Astrocyte (in vitro differentiated cells and primary cell): ENCODE results near the gene FTH1. TPM values are rescaled to one million over a fixed set of nuclear protein-coding genes. Genes with fewer than 3 reads are reported as not detected.

ENCODE experiments used
- DNase-seq: peaks from one replicate; pipeline ENCODE4 v3.0.0-alpha.2; 2010; ENCODE audit warnings: low read depth
- FAIRE-seq: peaks from 2 replicates; lab custom pipeline; 2011; peaks lifted over from hg19 to GRCh38; lab: Jason Lieb, UNC
- H2AFZ ChIP-seq: 2 replicates; pipeline ENCODE4 v1.6.0; 2012; ENCODE audit warnings: low read depth, low read length, inconsistent platforms
- H3K27ac ChIP-seq: 2 replicates; pipeline ENCODE4 v1.5.1; 2011; ENCODE audit warnings: low read depth, low read length, inconsistent platforms
- H3K27me3 ChIP-seq: 2 replicates; pipeline ENCODE4 v1.6.0; 2011; ENCODE audit warnings: low read length, inconsistent platforms; ENCODE audit not compliant: insufficient read depth
- H3K36me3 ChIP-seq: 2 replicates; pipeline ENCODE4 v1.5.1; 2011; ENCODE audit warnings: low read length, inconsistent platforms; ENCODE audit not compliant: insufficient read depth
- H3K4me1 ChIP-seq: 2 replicates; pipeline ENCODE4 v1.5.1; 2011; ENCODE audit warnings: low read length, inconsistent platforms; ENCODE audit not compliant: insufficient read depth
- H3K4me2 ChIP-seq: 2 replicates; pipeline ENCODE4 v1.6.0; 2012; ENCODE audit warnings: low read length, inconsistent platforms
- H3K4me3 ChIP-seq: 2 replicates; pipeline ENCODE4 v1.5.1; 2011; ENCODE audit warnings: low read depth, mild to moderate bottlenecking, low read length, inconsistent platforms; ENCODE audit not compliant: insufficient read depth
- H3K79me2 ChIP-seq: 2 replicates; pipeline ENCODE4 v1.6.0; 2012; ENCODE audit warnings: mild to moderate bottlenecking, low read length, inconsistent platforms; ENCODE audit not compliant: insufficient read depth
- H3K9ac ChIP-seq: 2 replicates; pipeline ENCODE4 v1.6.0; 2012; ENCODE audit warnings: mild to moderate bottlenecking, low read length, inconsistent platforms
- H3K9me3 ChIP-seq: 2 replicates; pipeline ENCODE4 v1.5.1; 2012; ENCODE audit warnings: low read depth, mild to moderate bottlenecking, low read length, inconsistent platforms; ENCODE audit not compliant: insufficient read depth
- H4K20me1 ChIP-seq: 2 replicates; pipeline ENCODE4 v1.6.0; 2012; ENCODE audit warnings: low read length, inconsistent platforms; ENCODE audit not compliant: insufficient read depth
- H3K27ac Mint-ChIP-seq: one replicate; pipeline ENCODE4 v1.8.0; 2021; ENCODE audit warnings: mild to moderate bottlenecking, mixed read lengths; ENCODE audit not compliant: unreplicated experiment
- H3K27me3 Mint-ChIP-seq: one replicate; pipeline ENCODE4 v1.8.0; 2021; ENCODE audit warnings: low read depth, mixed read lengths; ENCODE audit not compliant: unreplicated experiment
- H3K36me3 Mint-ChIP-seq: one replicate; pipeline ENCODE4 v1.8.0; 2021; ENCODE audit warnings: low read depth, mixed read lengths; ENCODE audit not compliant: unreplicated experiment
- H3K4me1 Mint-ChIP-seq: one replicate; pipeline ENCODE4 v1.8.0; 2021; ENCODE audit warnings: low read depth, mixed read lengths; ENCODE audit not compliant: unreplicated experiment
- H3K4me3 Mint-ChIP-seq: one replicate; pipeline ENCODE4 v1.8.0; 2021; ENCODE audit warnings: mild to moderate bottlenecking, moderate library complexity, mixed read lengths; ENCODE audit not compliant: unreplicated experiment
- H3K9me3 Mint-ChIP-seq: one replicate; pipeline ENCODE4 v1.8.0; 2021; ENCODE audit warnings: mild to moderate bottlenecking, mixed read lengths; ENCODE audit not compliant: unreplicated experiment
- CTCF ChIP-seq: IDR thresholded peaks from 2 replicates; pipeline ENCODE4 v1.5.1; 2011; ENCODE audit warnings: low read depth, mild to moderate bottlenecking, inconsistent platforms, low read length, moderate library complexity; ENCODE audit not compliant: insufficient read depth
- EZH2 ChIP-seq: IDR thresholded peaks from 2 replicates; pipeline ENCODE4 v1.6.1; 2012; ENCODE audit warnings: mild to moderate bottlenecking, low read length, inconsistent platforms; ENCODE audit not compliant: insufficient read depth
- total RNA-seq: library from RNA; stranded (reverse); gene quantifications from 2 replicates; pipeline ENCODE4 v1.2.1, GENCODE V29; 2021

FTH1 gene
- total RNA-seq, 1 donor from 2014 or later: 2,092 TPM

GRCh38 chr11:61925736-61926135 is 41.7 kb downstream of the FTH1 start:
- Mint-ChIP-seq H3K4me3 (no peak overlapping the region), H3K9me3 (peaks cover 2% of the 10 kb centered on the region), H3K36me3 (no peaks in the 10 kb centered on the region), H3K27ac (no peak overlapping the region), H3K4me1 (peaks cover 11% of the 10 kb centered on the region), H3K27me3 (peaks cover 22% of the 10 kb centered on the region)
- Histone ChIP-seq H3K27ac (no peak overlapping the region), H3K4me2 (no peak overlapping the region), H2AFZ (no peak overlapping the region), H4K20me1 (no peaks in the 10 kb centered on the region), H3K9me3 (no peaks in the 10 kb centered on the region), H3K4me3 (no peak overlapping the region), H3K27me3 (no peaks in the 10 kb centered on the region), H3K79me2 (no peaks in the 10 kb centered on the region), H3K36me3 (no peaks in the 10 kb centered on the region), H3K9ac (no peak overlapping the region), H3K4me1 (peaks cover 13% of the 10 kb centered on the region)
- no peak for FAIRE-seq
- no peak for TF ChIP-seq CTCF
- TF ChIP-seq EZH2: no peak
- DNase-seq: no peak

- no peak for DNase-seq
- no peak overlapping the region for H3K4me3 Mint-ChIP-seq
- peaks cover 29% of the 10 kb centered on the region for H3K27me3 Mint-ChIP-seq
- Histone ChIP-seq H3K79me2 (no peaks in the 10 kb centered on the region), H3K27me3 (peaks cover 8% of the 10 kb centered on the region), H3K4me3 (no peak overlapping the region), H3K27ac (no peak overlapping the region), H3K9ac (no peak overlapping the region), H3K36me3 (no peaks in the 10 kb centered on the region), H3K4me2 (no peak overlapping the region), H2AFZ (no peak overlapping the region), H4K20me1 (no peaks in the 10 kb centered on the region), H3K4me1 (peaks cover 13% of the 10 kb centered on the region), H3K9me3 (no peaks in the 10 kb centered on the region)
- no peak for FAIRE-seq
- TF ChIP-seq EZH2: no peak
- TF ChIP-seq CTCF: no peak
- no peak overlapping the region for H3K27ac Mint-ChIP-seq
- H3K36me3 Mint-ChIP-seq: no peaks in the 10 kb centered on the region
- peaks cover 11% of the 10 kb centered on the region for H3K4me1 Mint-ChIP-seq
- H3K9me3 Mint-ChIP-seq: peaks cover 2% of the 10 kb centered on the region
Measured at GRCh38 chr11:61924064-61924455, 43.4 kb downstream of the FTH1 start.

GRCh38 chr11:61923166-61924063 is 44.0 kb downstream of the FTH1 start:
- no peak for FAIRE-seq
- H3K4me1 Mint-ChIP-seq: peaks cover 11% of the 10 kb centered on the region

More at GRCh38 chr11:61923166-61924063, 44.0 kb downstream of the FTH1 start:
- H3K36me3 Mint-ChIP-seq: no peaks in the 10 kb centered on the region
- H3K79me2 ChIP-seq: no peaks in the 10 kb centered on the region
- peak overlapping the region; percentile 83 for H3K27ac Mint-ChIP-seq
- no peaks in the 10 kb centered on the region for H3K36me3 ChIP-seq
- DNase-seq: peak; percentile 33
- no peak overlapping the region for H3K4me3 ChIP-seq
- TF ChIP-seq EZH2 (no peak), CTCF (no peak)
- H3K9ac ChIP-seq: no peak overlapping the region
- no peak overlapping the region for H3K4me3 Mint-ChIP-seq
- H4K20me1 ChIP-seq: no peaks in the 10 kb centered on the region
- H3K27me3 ChIP-seq: peaks cover 14% of the 10 kb centered on the region
- peaks cover 2% of the 10 kb centered on the region for H3K9me3 Mint-ChIP-seq
- no peaks in the 10 kb centered on the region for H3K9me3 ChIP-seq
- no peak overlapping the region for H2AFZ ChIP-seq
- H3K27me3 Mint-ChIP-seq: peaks cover 36% of the 10 kb centered on the region
- peak overlapping the region; percentile 33 for H3K4me2 ChIP-seq
- H3K27ac ChIP-seq: no peak overlapping the region
- peaks cover 13% of the 10 kb centered on the region for H3K4me1 ChIP-seq
